Hepatocyte (in vitro differentiated cells): ENCODE results near the gene ALK. TPM values are rescaled to one million over a fixed set of nuclear protein-coding genes. Genes with fewer than 3 reads are reported as not detected.

ENCODE experiments used
- DNase-seq: peaks from one replicate; pipeline ENCODE4 v3.0.0-alpha.2; 2016; ENCODE audit warnings: low spot score
- H2AFZ ChIP-seq: fragments of 200-600 bp; sonication (generic); 2 replicates; pipeline ENCODE4 v1.6.0; 2016; ENCODE audit warnings: antibody characterized with exemption, mild to moderate bottlenecking
- H3K27ac ChIP-seq: fragments of 200-600 bp; sonication (generic); 2 replicates; pipeline ENCODE4 v1.5.1; 2016; ENCODE audit warnings: mild to moderate bottlenecking
- H3K27me3 ChIP-seq: fragments of 200-600 bp; sonication (generic); 2 replicates; pipeline ENCODE4 v1.6.1; 2016
- H3K36me3 ChIP-seq: fragments of 200-600 bp; sonication (generic); replicated peaks from 2 replicates; pipeline ENCODE4 v1.5.1; 2016; ENCODE audit warnings: low read depth; ENCODE audit not compliant: insufficient read depth
- H3K4me1 ChIP-seq: fragments of 200-600 bp; sonication (generic); 2 replicates; pipeline ENCODE4 v1.5.1; 2016; ENCODE audit warnings: mild to moderate bottlenecking, moderate library complexity; ENCODE audit not compliant: insufficient read depth
- H3K4me2 ChIP-seq: fragments of 200-600 bp; sonication (generic); 2 replicates; pipeline ENCODE4 v1.6.0; 2016
- H3K4me3 ChIP-seq: fragments of 200-600 bp; sonication (generic); 2 replicates; pipeline ENCODE4 v1.5.1; 2016; ENCODE audit warnings: mild to moderate bottlenecking
- H3K79me2 ChIP-seq: fragments of 200-600 bp; sonication (generic); 2 replicates; pipeline ENCODE4 v1.6.0; 2017; ENCODE audit warnings: mild to moderate bottlenecking
- H3K9me2 ChIP-seq: fragments of 200-600 bp; sonication (generic); replicated peaks from 2 replicates; pipeline ENCODE4 v1.6.0; 2017; ENCODE audit warnings: mild to moderate bottlenecking; ENCODE audit not compliant: insufficient read depth
- H3K9me3 ChIP-seq: fragments of 200-600 bp; sonication (generic); 2 replicates; pipeline ENCODE4 v1.5.1; 2016; ENCODE audit warnings: low read depth, mild to moderate bottlenecking
- H4K20me1 ChIP-seq: fragments of 200-600 bp; sonication (generic); 2 replicates; pipeline ENCODE4 v1.6.0; 2016; ENCODE audit warnings: mild to moderate bottlenecking; ENCODE audit not compliant: insufficient read depth, poor library complexity, severe bottlenecking
- EZH2 ChIP-seq: fragments of 200-600 bp; sonication (generic); IDR thresholded peaks from 2 replicates; pipeline ENCODE4 v1.6.1; 2016; ENCODE audit warnings: antibody characterized with exemption, mild to moderate bottlenecking, borderline replicate concordance
- EZH2phosphoT487 ChIP-seq: fragments of 200-600 bp; sonication (generic); IDR thresholded peaks from one replicate; pipeline ENCODE4 v1.6.1; 2018; ENCODE audit warnings: antibody characterized with exemption, mild to moderate bottlenecking, low read depth, moderate library complexity; ENCODE audit not compliant: unreplicated experiment, severe bottlenecking
- WGBS: methylation state at CpG from one replicate; pipeline ENCODE4 v1.1.6; 2016; ENCODE audit warnings: low lambda C conversion rate; ENCODE audit errors: missing lambda C conversion rate; 5-methylcytosine and 5-hydroxymethylcytosine counted together
- polyA plus RNA-seq: library from polyadenylated mRNA; unstranded; fragments of >200 nt; fragmentation: Nextera tagmentation; extraction: Ambion mirVana; gene quantifications from 2 replicates; pipeline ENCODE4 v1.2.1, GENCODE V29; 2016
- total RNA-seq: library from RNA; depleted of rRNA; stranded (reverse); fragments of >200 nt; gene quantifications from 2 replicates; pipeline ENCODE4 v1.2.3, GENCODE V29; 2014
- TF ChIP-seq, protein P1 (sequence below): fragments of 200-600 bp; sonication (generic); IDR thresholded peaks from 2 replicates; pipeline ENCODE4 v1.5.1; 2016; ENCODE audit warnings: antibody characterized with exemption, mild to moderate bottlenecking; ENCODE audit not compliant: poor library complexity

ALK gene
- total and polyA plus RNA-seq, 2 experiments from 2014 or later: 0.16 to 0.27 TPM

DNA sequence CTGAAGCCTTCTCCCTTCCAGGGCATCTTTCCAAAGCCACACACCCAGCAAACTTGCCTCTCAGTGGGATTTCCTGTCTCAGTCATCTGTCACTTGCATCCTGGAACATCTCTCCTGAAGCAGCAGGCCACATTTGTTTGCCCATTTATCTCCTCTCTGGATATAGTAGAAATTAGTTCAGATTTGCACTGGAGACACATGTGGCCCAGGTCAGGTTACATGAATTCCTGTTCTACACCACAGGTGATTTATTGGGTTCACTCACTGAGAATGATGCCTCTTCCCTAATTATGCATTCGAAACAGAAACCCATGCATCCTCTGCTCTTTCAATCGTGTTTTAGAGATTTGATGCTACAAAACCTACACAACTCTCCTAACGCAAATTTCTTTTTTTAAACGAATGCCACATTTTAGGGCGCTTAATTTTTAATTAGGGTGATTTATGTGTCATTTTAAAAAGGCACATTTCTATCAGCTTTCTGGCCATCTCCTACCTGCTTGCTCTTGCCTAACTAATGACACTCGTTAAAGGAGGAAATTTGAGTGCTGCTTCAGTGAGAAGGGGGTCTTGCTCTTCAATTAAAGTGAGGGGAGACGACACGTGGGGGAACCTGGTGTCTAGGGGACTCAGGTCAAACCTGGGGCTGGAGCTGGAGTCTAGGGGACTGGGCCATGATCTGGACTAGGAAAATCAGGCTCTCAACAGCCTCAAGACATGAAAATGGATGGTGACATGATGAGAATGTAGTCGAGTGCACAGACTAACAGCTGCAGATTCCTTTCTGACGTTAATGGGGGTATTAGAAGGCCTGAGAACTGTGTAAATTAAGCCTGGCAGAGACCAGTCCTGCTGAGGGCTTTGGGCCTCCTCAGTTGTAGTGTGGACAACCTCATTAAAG lies 584.8 kb downstream of the ALK start:
- Histone ChIP-seq H3K27me3 (no peaks in the 10 kb centered on the region), H4K20me1 (no peaks in the 10 kb centered on the region), H3K36me3 (no peaks in the 10 kb centered on the region), H3K9me2 (no peaks in the 10 kb centered on the region), H3K4me2 (no peak overlapping the region), H3K4me3 (no peak overlapping the region), H3K4me1 (no peaks in the 10 kb centered on the region), H3K9me3 (no peaks in the 10 kb centered on the region), H3K79me2 (no peaks in the 10 kb centered on the region), H2AFZ (no peak overlapping the region), H3K27ac (no peak overlapping the region)
- WGBS: 80% methylated on average over 10 of the region's 10 CpGs
- DNase-seq: no peak
- TF ChIP-seq, protein P1, sequence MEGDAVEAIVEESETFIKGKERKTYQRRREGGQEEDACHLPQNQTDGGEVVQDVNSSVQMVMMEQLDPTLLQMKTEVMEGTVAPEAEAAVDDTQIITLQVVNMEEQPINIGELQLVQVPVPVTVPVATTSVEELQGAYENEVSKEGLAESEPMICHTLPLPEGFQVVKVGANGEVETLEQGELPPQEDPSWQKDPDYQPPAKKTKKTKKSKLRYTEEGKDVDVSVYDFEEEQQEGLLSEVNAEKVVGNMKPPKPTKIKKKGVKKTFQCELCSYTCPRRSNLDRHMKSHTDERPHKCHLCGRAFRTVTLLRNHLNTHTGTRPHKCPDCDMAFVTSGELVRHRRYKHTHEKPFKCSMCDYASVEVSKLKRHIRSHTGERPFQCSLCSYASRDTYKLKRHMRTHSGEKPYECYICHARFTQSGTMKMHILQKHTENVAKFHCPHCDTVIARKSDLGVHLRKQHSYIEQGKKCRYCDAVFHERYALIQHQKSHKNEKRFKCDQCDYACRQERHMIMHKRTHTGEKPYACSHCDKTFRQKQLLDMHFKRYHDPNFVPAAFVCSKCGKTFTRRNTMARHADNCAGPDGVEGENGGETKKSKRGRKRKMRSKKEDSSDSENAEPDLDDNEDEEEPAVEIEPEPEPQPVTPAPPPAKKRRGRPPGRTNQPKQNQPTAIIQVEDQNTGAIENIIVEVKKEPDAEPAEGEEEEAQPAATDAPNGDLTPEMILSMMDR: no peak
- TF ChIP-seq EZH2 (no peak), EZH2phosphoT487 (no peak)

DNA sequence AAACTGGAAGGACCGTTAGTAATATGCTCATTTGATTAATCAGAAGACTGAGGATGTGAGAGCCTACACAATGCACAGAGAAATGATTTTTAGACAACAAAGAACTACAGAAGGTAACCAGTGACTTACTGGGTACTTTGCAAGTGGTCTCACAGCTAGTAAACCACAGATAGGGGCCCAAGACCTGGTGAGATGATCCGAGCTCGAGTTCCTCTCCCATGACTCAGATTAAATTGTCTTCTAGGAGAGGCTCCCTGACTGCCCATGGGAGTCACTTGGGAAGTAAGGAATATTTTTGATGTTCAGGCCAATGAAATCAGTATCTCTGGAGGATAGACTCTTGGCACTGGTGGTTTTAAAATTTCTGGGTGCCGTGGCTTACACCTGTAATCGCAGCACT lies 586.0 kb downstream of the ALK start:
- H3K9me3 ChIP-seq: no peaks in the 10 kb centered on the region
- H3K4me2 ChIP-seq: no peak overlapping the region
- H3K79me2 ChIP-seq: no peaks in the 10 kb centered on the region
- H3K27ac ChIP-seq: no peak overlapping the region
- no peaks in the 10 kb centered on the region for H3K9me2 ChIP-seq
- TF ChIP-seq, protein P1: no peak
- no peak for TF ChIP-seq EZH2phosphoT487
- H3K27me3 ChIP-seq: no peaks in the 10 kb centered on the region
- 91% methylated on average over 5 of the region's 5 CpGs for WGBS
- no peak overlapping the region for H2AFZ ChIP-seq
- H4K20me1 ChIP-seq: no peaks in the 10 kb centered on the region
- no peaks in the 10 kb centered on the region for H3K36me3 ChIP-seq
- no peaks in the 10 kb centered on the region for H3K4me1 ChIP-seq
- no peak for DNase-seq
- H3K4me3 ChIP-seq: no peak overlapping the region

DNA sequence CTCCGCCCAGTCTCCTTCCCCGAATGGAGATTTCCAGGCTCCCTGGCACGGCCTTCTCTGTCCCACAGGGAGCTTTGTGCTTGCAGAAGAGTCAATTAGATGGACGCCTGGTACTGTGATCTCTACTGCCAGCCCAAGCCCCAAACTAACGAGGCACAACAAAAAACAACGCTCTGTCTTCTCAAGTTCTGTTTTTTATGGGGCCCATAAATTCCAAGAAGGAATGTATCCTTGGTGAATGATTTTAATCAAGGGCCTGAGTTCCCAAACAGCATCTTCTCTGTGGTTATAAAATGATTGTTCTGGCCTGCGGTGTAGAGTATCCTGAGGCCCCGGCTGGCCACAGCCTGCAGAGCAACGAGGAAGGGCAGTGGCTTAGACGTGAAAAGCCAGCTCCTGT lies 586.7 kb downstream of the ALK start:
- no peak for DNase-seq

More for the DNA sequence above, 586.7 kb downstream of the ALK start:
- TF ChIP-seq EZH2 (no peak), EZH2phosphoT487 (no peak)
- TF ChIP-seq, protein P1: no peak
- 63% methylated on average over 10 of the region's 10 CpGs for WGBS
- H4K20me1 ChIP-seq: no peaks in the 10 kb centered on the region
- H3K4me2 ChIP-seq: no peak overlapping the region
- no peak overlapping the region for H3K4me3 ChIP-seq
- no peaks in the 10 kb centered on the region for H3K9me2 ChIP-seq
- no peaks in the 10 kb centered on the region for H3K79me2 ChIP-seq
- no peak overlapping the region for H3K27ac ChIP-seq
- H3K9me3 ChIP-seq: no peaks in the 10 kb centered on the region
- no peak overlapping the region for H2AFZ ChIP-seq
- no peaks in the 10 kb centered on the region for H3K4me1 ChIP-seq
- no peaks in the 10 kb centered on the region for H3K36me3 ChIP-seq
- no peaks in the 10 kb centered on the region for H3K27me3 ChIP-seq
